ENCODE results near the gene SPOUT1. TPM values are rescaled to one million over a fixed set of nuclear protein-coding genes. Genes with fewer than 3 reads are reported as not detected.

SPOUT1 gene
- total RNA-seq, 1 donor, result 10.1 TPM

DNA sequence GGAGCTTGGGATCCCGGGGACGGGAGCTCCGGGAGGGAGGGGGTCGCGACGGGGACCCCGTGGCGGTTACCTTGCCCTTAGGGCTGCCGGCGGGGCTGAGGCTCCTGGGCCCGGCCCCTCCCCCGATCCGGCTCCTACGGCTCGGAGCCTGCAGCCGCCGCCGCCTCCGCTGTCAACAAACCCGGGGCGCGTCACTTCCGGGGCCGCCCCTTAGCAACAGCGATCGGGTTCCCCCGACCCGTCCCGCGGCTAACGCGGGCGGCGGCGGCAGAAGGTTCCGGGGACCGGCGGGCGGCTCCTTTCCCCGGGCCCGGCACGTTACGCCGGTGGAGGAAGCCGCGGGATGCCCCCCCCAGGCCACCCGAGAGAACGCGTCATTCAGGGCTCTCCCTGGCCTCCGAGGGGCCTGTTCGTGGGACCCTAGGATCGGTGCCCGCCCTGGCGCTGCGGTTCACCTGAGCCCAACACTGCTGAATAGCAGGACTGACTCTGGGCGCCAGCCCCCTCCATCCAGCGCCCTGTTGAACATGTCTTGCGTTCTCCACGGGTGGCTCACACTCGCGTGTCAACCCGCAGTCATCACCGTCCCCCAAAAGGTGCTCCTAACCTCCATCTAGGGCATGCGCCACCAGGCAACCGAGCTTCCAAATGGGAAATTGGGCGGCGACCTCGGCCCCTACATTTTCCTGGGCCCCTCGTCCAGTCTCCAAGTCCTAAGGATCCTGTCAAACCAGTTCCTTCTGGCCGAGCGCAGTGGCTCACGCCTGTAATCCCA lies 57.7 kb downstream of the SPOUT1 start, which contains the start of gene ZER1:
TSS of gene ZER1 (minus strand) at position 183 of the 775 bp plus-strand sequence. CDS start 16,362 bp downstream, outside the sequence.
- Histone ChIP-seq H3K4me1 (ENCODE audit: insufficient read depth, low read length) (peaks cover 14% of the 10 kb centered on the region), H3K4me3 (ENCODE audit: insufficient read depth, low read length) (peak within 1 kb of the TSS; percentile 98), H2AFZ (ENCODE audit: low read length) (peak within 1 kb of the TSS; percentile 100), H3K79me2 (ENCODE audit: insufficient read depth, low read length) (peaks cover 41% of the 10 kb centered on the region), H4K20me1 (ENCODE audit: insufficient read depth, low read length) (peaks cover 11% of the 10 kb centered on the region), H3K9me3 (ENCODE audit: low read depth, low read length) (no peaks in the 10 kb centered on the region), H3K36me3 (ENCODE audit: insufficient read depth, low read length) (no peaks in the 10 kb centered on the region), H3K27ac (ENCODE audit: low read depth, low read length) (peak within 1 kb of the TSS; percentile 91), H3K27me3 (ENCODE audit: insufficient read depth, low read length) (no peaks in the 10 kb centered on the region), H3K4me2 (ENCODE audit: insufficient read depth, low read length) (peak within 1 kb of the TSS; percentile 98)
- DNase-seq (ENCODE audit: insufficient read length, low spot score, missing footprints), result peak; percentile 100
- TF ChIP-seq, protein P1, sequence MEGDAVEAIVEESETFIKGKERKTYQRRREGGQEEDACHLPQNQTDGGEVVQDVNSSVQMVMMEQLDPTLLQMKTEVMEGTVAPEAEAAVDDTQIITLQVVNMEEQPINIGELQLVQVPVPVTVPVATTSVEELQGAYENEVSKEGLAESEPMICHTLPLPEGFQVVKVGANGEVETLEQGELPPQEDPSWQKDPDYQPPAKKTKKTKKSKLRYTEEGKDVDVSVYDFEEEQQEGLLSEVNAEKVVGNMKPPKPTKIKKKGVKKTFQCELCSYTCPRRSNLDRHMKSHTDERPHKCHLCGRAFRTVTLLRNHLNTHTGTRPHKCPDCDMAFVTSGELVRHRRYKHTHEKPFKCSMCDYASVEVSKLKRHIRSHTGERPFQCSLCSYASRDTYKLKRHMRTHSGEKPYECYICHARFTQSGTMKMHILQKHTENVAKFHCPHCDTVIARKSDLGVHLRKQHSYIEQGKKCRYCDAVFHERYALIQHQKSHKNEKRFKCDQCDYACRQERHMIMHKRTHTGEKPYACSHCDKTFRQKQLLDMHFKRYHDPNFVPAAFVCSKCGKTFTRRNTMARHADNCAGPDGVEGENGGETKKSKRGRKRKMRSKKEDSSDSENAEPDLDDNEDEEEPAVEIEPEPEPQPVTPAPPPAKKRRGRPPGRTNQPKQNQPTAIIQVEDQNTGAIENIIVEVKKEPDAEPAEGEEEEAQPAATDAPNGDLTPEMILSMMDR (IDR thresholded peaks at IDR 0.05; ENCODE audit: extremely low read depth, low read depth, low read length), result no peak

DNA sequence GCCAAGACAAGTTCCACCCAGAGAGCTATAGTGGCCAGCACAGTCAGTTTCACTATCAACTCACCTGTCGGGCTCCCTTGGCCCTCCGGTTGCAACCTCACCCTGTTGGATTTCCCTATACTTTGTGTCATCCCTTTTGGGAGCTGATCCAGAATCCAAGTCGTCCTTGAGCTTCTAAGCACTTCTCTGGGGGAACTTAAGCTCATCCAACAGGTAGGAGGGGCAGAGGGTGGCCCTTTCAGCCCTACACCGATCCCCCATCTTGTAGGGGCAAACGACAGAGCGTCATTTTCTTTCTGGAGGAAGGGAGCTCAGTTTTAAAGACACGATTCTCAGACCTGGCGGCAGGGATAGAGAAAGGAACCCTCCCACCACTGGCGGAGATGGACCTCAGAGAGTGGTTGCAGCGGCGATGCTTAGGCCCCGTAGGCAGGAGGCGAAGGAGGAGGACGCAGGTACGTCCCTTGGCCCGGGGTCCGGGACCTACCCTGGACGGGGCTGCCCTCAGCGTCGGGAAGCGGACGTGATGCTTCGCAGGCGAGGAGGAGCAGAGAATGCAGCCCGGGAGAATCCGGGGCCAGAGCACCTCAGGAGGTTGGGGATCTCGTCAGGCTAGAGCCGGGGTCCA lies 58.4 kb downstream of the SPOUT1 start:
- Histone ChIP-seq H3K4me1 (ENCODE audit: insufficient read depth, low read length) (peaks cover 14% of the 10 kb centered on the region), H2AFZ (ENCODE audit: low read length) (peak overlapping the region; percentile 95), H3K27ac (ENCODE audit: low read depth, low read length) (peak overlapping the region; percentile 90), H3K9me3 (ENCODE audit: low read depth, low read length) (no peaks in the 10 kb centered on the region), H3K36me3 (ENCODE audit: insufficient read depth, low read length) (no peaks in the 10 kb centered on the region), H3K79me2 (ENCODE audit: insufficient read depth, low read length) (peaks cover 41% of the 10 kb centered on the region), H3K27me3 (ENCODE audit: insufficient read depth, low read length) (no peaks in the 10 kb centered on the region), H3K4me2 (ENCODE audit: insufficient read depth, low read length) (peak overlapping the region; percentile 98), H4K20me1 (ENCODE audit: insufficient read depth, low read length) (peaks cover 11% of the 10 kb centered on the region), H3K4me3 (ENCODE audit: insufficient read depth, low read length) (peak overlapping the region; percentile 98)
- DNase-seq (ENCODE audit: insufficient read length, low spot score, missing footprints), result peak; percentile 72
- TF ChIP-seq, protein P1 (IDR thresholded peaks at IDR 0.05; ENCODE audit: extremely low read depth, low read depth, low read length), result no peak

DNA sequence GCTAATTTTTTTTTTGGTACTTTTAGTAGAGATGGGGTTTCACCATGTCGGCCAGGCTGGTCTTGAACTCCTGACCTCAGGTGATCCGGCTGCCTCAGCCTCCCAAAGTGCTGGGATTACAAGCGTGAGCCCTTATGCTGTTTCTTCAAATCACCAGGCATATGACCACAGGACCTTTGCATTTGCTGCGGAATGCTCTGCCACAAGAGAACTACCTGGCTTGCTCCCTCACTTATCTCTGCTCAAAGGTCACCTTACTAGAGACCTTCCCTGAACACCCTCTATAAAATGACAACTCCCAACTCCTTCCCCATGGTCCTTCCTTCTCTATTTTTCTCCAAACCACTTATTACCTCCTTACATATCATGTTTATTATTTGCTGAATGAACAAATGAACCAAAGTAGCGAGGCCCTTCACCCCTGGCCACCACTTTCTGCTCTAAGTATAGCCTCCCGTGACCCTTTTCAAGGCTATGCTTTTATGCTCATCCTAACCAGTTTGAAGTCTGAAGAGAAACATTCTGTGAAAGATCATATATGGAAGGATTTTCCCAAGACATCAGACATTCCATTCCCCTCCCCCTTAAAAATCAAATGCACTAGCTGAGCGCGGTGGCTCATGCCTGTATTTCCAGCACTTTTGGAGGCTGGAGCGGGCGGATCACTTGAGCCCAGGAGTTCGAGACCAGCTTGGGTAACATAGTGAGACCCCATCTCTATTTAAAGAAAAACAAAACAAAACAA lies 59.1 kb downstream of the SPOUT1 start:
- Histone ChIP-seq H3K36me3 (ENCODE audit: insufficient read depth, low read length) (no peaks in the 10 kb centered on the region), H3K4me3 (ENCODE audit: insufficient read depth, low read length) (peak overlapping the region; percentile 98), H2AFZ (ENCODE audit: low read length) (peak overlapping the region; percentile 95), H3K4me1 (ENCODE audit: insufficient read depth, low read length) (peaks cover 14% of the 10 kb centered on the region), H3K4me2 (ENCODE audit: insufficient read depth, low read length) (peak overlapping the region; percentile 98), H3K27me3 (ENCODE audit: insufficient read depth, low read length) (no peaks in the 10 kb centered on the region), H3K27ac (ENCODE audit: low read depth, low read length) (peak overlapping the region; percentile 90), H3K9me3 (ENCODE audit: low read depth, low read length) (no peaks in the 10 kb centered on the region), H4K20me1 (ENCODE audit: insufficient read depth, low read length) (peaks cover 11% of the 10 kb centered on the region), H3K79me2 (ENCODE audit: insufficient read depth, low read length) (peaks cover 44% of the 10 kb centered on the region)
- TF ChIP-seq, protein P1 (IDR thresholded peaks at IDR 0.05; ENCODE audit: extremely low read depth, low read depth, low read length), result no peak
- peak; percentile 45 for DNase-seq (ENCODE audit: insufficient read length, low spot score, missing footprints)

Other genes with a start within 250 kb of the SPOUT1 start
- gene DYNC2I2, start 172.9 kb downstream of the SPOUT1 start, total RNA-seq, result 51.3 and 52.1 TPM in 2 replicates
- gene SET, start 140.6 kb downstream of the SPOUT1 start, total RNA-seq, result 365 and 397 TPM in 2 replicates
- gene PKN3, start 127.3 kb downstream of the SPOUT1 start, total RNA-seq, result 3.5 and 4.3 TPM in 2 replicates
- 32.7 and 35.1 TPM in 2 replicates for gene ZDHHC12, start 105.7 kb downstream of the SPOUT1 start, total RNA-seq
- 26.4 and 27.1 TPM in 2 replicates for gene ZER1, start 57.9 kb downstream of the SPOUT1 start, total RNA-seq
- gene TBC1D13, start 42.5 kb downstream of the SPOUT1 start, total RNA-seq, result 17.0 and 18.6 TPM in 2 replicates
- 17.4 and 18.0 TPM in 2 replicates for gene ENDOG, start 11.3 kb downstream of the SPOUT1 start, total RNA-seq
- gene KYAT1, start 52.2 kb upstream of the SPOUT1 start, total RNA-seq, result 3.3 and 4.7 TPM in 2 replicates
- 38.0 and 39.8 TPM in 2 replicates for gene LRRC8A, start 52.3 kb upstream of the SPOUT1 start, total RNA-seq
- 7.6 and 8.0 TPM in 2 replicates for gene PHYHD1, start 91.2 kb upstream of the SPOUT1 start, total RNA-seq
- gene DOLK, start 117.8 kb upstream of the SPOUT1 start, total RNA-seq, result 28.6 and 29.5 TPM in 2 replicates
- gene NUP188, start 117.9 kb upstream of the SPOUT1 start, total RNA-seq, result 28.9 and 30.0 TPM in 2 replicates
- 37.3 and 38.6 TPM in 2 replicates for gene SH3GLB2, start 198.5 kb upstream of the SPOUT1 start, total RNA-seq
- gene MIGA2, start 206.8 kb upstream of the SPOUT1 start, total RNA-seq, result 21.2 and 22.4 TPM in 2 replicates